ENCODE data around the gene LGR6. TPM values are rescaled to one million over a fixed set of nuclear protein-coding genes. Genes with fewer than 3 reads are reported as not detected.

LGR6 gene
- total and polyA plus RNA-seq, 10 of the 15 experiments (the other 5 are each of a cell fraction or from before 2014, with no cell fraction given), result not detected

- FAIRE-seq, result no peak
- Histone ChIP-seq H3K79me2 (ENCODE audit: control insufficient read depth, insufficient read depth, low read length) (peaks cover 32% of the 10 kb centered on the region), H3K4me3 (peak within 1 kb of the TSS; percentile 86)
Measured at GRCh38 chr1:202144402-202145067, 49.1 kb upstream of the LGR6 start, which contains the start of gene ARL8A. Gene ARL8A, minus strand, starts transcription at chr1:202144737. Its CDS starts 165 bp downstream, at chr1:202144572.

More at GRCh38 chr1:202144402-202145067, 49.1 kb upstream of the LGR6 start, which contains the start of gene ARL8A:
- ATAC-seq (peak; percentile 79), DNase-seq (ENCODE audit: low read depth, low spot score) (no peak)
- H3K4me1 ChIP-seq (ENCODE audit: control insufficient read depth, insufficient read depth, low read length), result peaks cover 14% of the 10 kb centered on the region
- CTCF ChIA-PET, result interaction anchor here (0.8 to 3.5 kb wide), 3 partner anchors 10 to 49 kb away, joined by 5 to 25 read pairs (median 11); partner anchors contain the start of gene LGR6
- under 1% methylated on average over 74 of the region's 82 CpGs for WGBS (ENCODE audit: insufficient coverage, insufficient replicate concordance, low lambda C conversion rate, missing lambda C conversion rate)
- TF ChIP-seq POLR2A (IDR thresholded peaks at IDR 0.05; ENCODE audit: low read depth, low read length) (peak; percentile 71), TAF1 (IDR thresholded peaks at IDR 0.05; ENCODE audit: borderline replicate concordance, low read depth, low read length) (peak; percentile 8; the same call in 1 of the 2 replicates), SP1 (IDR thresholded peaks at IDR 0.05; ENCODE audit: low read depth, low read length) (no peak), TCF7 (IDR thresholded peaks at IDR 0.05; ENCODE audit: borderline replicate concordance) (no peak), TCF3 (IDR thresholded peaks at IDR 0.05; ENCODE audit: borderline replicate concordance, insufficient read depth, low read depth, low read length) (0 out of 2 replicates have a peak, but pooled peaks have one; percentile 11), NR2C1 (IDR thresholded peaks at IDR 0.05) (peak; percentile 33; the same call in 1 of the 2 replicates), RUNX3 (IDR thresholded peaks at IDR 0.05; ENCODE audit: low read length) (no peak), SREBF1 (IDR thresholded peaks at IDR 0.05; ENCODE audit: low read length) (no peak), ZNF687 (IDR thresholded peaks at IDR 0.05) (peak; percentile 50; the same call in 1 of the 2 replicates), ASH2L (IDR thresholded peaks at IDR 0.05; ENCODE audit: borderline replicate concordance, low read depth) (no peak), LARP7 (IDR thresholded peaks at IDR 0.05) (0 out of 2 replicates have a peak, but pooled peaks have one; percentile 58), BACH1 (IDR thresholded peaks at IDR 0.05; ENCODE audit: borderline replicate concordance) (peak; percentile 72), GATAD2B (conservative IDR thresholded peaks at IDR 0.05; ENCODE audit: low read depth) (peak; percentile 43; the same call in 1 of the 2 replicates), FOS (IDR thresholded peaks at IDR 0.05; ENCODE audit: borderline replicate concordance, extremely low read depth, insufficient read length) (no peak), RB1 (IDR thresholded peaks at IDR 0.05; ENCODE audit: borderline replicate concordance) (peak; percentile 65; the same call in 1 of the 2 replicates), NR2F1 (conservative IDR thresholded peaks at IDR 0.05) (0 out of 2 replicates have a peak, but pooled peaks have one; percentile 32), TBL1XR1 (IDR thresholded peaks at IDR 0.05; ENCODE audit: low read depth, low read length) (no peak), SREBF2 (IDR thresholded peaks at IDR 0.05; ENCODE audit: low read length) (no peak), BHLHE40 (IDR thresholded peaks at IDR 0.05; ENCODE audit: borderline replicate concordance in 1 of 2, low read depth in 2 of 2, low read length in 1 of 2) (peak in 1 of 2 experiments; percentile 51; a peak in 2 of 4 replicates), BRCA1 (IDR thresholded peaks at IDR 0.05; ENCODE audit: low read depth, low read length) (no peak), CEBPB (IDR thresholded peaks at IDR 0.05; ENCODE audit: borderline replicate concordance in 1 of 2, low read depth in 2 of 2, low read length in 2 of 2) (no peak), IKZF1 (conservative IDR thresholded peaks at IDR 0.05) (peak; percentile 46; the same call in 1 of the 2 replicates), DPF2 (IDR thresholded peaks at IDR 0.05) (peak; percentile 56)
- intact Hi-C loops (cut with micrococcal nuclease; ENCODE audit: unreplicated experiment) (no loop called here), in situ Hi-C loops (cut with MboI) (no loop called here)
- peak within 1 kb of the TSS; percentile 91 for H3K9ac ChIP-seq (ENCODE audit: control insufficient read depth, insufficient read depth, low read length)
- POLR2A ChIA-PET, result no interaction called here
- H2AFZ ChIP-seq (ENCODE audit: control insufficient read depth, low read depth, low read length), result peak within 1 kb of the TSS; percentile 33
- SMC1A ChIA-PET (ENCODE audit: uncharacterized antibody, unreplicated experiment), result interaction anchor here (2.4 kb wide), 1 partner anchor 15 kb away, joined by 11 read pairs; the partner anchor contains the start of gene PTPN7
- H3K4me2 ChIP-seq (ENCODE audit: control insufficient read depth, insufficient read depth), result peak within 1 kb of the TSS; percentile 79
- peak within 1 kb of the TSS; percentile 76 for H3K27ac ChIP-seq (ENCODE audit: control insufficient read depth, insufficient read depth)
- no peaks in the 10 kb centered on the region for H3K9me3 ChIP-seq (replicated peaks; ENCODE audit: control insufficient read depth, insufficient read depth, low read length)
- H3K36me3 ChIP-seq (ENCODE audit: control insufficient read depth in 2 of 2, insufficient read depth in 2 of 2, low read length in 1 of 2), result peaks cover 6 to 8% of the 10 kb centered on the region in 2 experiments; a peak in 3 of 4 replicates
- BruUV-seq (replicated peaks), result no TSS peak
- H3K27me3 ChIP-seq (replicated peaks in 1 of 2; ENCODE audit: control insufficient read depth in 2 of 2, insufficient read depth in 2 of 2, low read length in 1 of 2), result no peaks in the 10 kb centered on the region
- no peaks in the 10 kb centered on the region for H4K20me1 ChIP-seq (ENCODE audit: control insufficient read depth, insufficient read depth)
- RAD21 ChIA-PET (ENCODE audit: unreplicated experiment), result interaction anchor here (1.4 to 1.9 kb wide), 2 partner anchors 16 to 18 kb away, joined by 3 to 11 read pairs; partner anchors contain the start of gene PTPN7
